Measurements from ENCODE around the gene ZXDA.

The ZXDA gene

GRCh38 chrX:57906790-57907189, 3.5 kb downstream of the ZXDA start:
- H3K27me3 ChIP-seq (replicated peaks; ENCODE audit: control insufficient read depth, insufficient read depth, low read length) = no peaks in the 10 kb centered on the region
- TF ChIP-seq, protein P1, sequence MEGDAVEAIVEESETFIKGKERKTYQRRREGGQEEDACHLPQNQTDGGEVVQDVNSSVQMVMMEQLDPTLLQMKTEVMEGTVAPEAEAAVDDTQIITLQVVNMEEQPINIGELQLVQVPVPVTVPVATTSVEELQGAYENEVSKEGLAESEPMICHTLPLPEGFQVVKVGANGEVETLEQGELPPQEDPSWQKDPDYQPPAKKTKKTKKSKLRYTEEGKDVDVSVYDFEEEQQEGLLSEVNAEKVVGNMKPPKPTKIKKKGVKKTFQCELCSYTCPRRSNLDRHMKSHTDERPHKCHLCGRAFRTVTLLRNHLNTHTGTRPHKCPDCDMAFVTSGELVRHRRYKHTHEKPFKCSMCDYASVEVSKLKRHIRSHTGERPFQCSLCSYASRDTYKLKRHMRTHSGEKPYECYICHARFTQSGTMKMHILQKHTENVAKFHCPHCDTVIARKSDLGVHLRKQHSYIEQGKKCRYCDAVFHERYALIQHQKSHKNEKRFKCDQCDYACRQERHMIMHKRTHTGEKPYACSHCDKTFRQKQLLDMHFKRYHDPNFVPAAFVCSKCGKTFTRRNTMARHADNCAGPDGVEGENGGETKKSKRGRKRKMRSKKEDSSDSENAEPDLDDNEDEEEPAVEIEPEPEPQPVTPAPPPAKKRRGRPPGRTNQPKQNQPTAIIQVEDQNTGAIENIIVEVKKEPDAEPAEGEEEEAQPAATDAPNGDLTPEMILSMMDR (IDR thresholded peaks at IDR 0.05; ENCODE audit: insufficient read depth, low read length, poor library complexity, severe bottlenecking) = no peak
- H3K36me3 ChIP-seq (ENCODE audit: control insufficient read depth, insufficient read depth, low read length) = no peaks in the 10 kb centered on the region
- no peak for DNase-seq (ENCODE audit: extremely low read depth, insufficient read length)
- peak overlapping the region; percentile 13; the same call in 1 of the 2 replicates for H3K4me3 ChIP-seq (replicated peaks; ENCODE audit: low read depth, low read length)

DNA sequence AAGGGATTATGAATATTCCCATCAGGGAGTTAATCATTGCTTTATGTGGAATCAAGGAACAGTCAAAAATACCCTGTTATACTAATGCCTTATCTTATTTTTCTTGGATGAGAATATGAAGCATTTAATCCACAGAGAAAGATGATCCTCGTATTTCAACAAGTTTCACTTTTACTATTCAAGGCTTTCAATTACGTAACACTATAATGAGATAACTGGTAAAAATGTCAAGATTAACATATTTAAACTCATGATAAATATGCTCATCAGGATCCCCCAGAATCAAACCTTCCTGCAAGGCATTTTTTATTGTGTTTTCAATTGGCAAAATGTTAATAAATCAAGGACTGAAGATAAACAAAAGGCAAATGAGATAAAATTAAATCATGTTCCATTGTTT, 5.1 kb downstream of the ZXDA start:
- TF ChIP-seq, protein P1 (IDR thresholded peaks at IDR 0.05; ENCODE audit: insufficient read depth, low read length, poor library complexity, severe bottlenecking) = no peak
- no peak for DNase-seq (ENCODE audit: extremely low read depth, insufficient read length)
- Histone ChIP-seq H3K27me3 (replicated peaks; ENCODE audit: control insufficient read depth, insufficient read depth, low read length) (no peaks in the 10 kb centered on the region), H3K36me3 (ENCODE audit: control insufficient read depth, insufficient read depth, low read length) (no peaks in the 10 kb centered on the region), H3K4me3 (replicated peaks; ENCODE audit: low read depth, low read length) (peak overlapping the region; percentile 6)

DNA sequence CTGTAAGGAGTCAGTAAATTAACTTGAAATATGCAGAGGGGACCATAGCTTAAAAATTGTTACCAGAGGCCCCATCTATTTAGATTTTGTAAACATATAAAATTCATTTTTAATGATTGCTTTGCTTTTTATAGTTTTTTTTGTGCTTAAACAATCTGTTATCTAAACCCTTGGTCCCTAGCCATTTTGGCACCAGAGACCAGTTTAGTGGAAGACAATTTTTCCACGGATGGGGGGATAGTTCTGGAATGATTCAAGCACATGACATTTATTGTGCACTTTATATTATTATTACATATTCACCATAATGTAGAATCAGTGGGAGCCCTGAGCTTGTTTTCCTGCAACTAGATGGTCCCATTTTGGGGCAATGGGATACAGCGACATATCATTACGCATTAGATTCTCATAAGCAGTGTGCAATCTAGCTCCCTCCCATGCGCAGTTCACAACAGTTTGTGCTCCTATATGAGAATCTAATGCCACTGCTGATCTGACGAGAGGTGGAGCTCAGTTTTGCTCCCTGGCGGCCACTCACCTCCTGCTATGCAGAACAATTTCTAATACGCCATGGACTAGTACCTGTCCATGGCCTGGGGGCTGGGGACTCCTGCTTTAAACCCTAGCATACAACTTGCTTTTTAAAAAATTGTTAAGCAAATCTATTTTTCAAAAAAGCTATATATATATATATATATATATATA, 5.9 kb downstream of the ZXDA start:
- Histone ChIP-seq H3K36me3 (ENCODE audit: control insufficient read depth, insufficient read depth, low read length) (no peaks in the 10 kb centered on the region), H3K4me3 (replicated peaks; ENCODE audit: low read depth, low read length) (no peak overlapping the region), H3K27me3 (replicated peaks; ENCODE audit: control insufficient read depth, insufficient read depth, low read length) (no peaks in the 10 kb centered on the region)
- TF ChIP-seq, protein P1 (IDR thresholded peaks at IDR 0.05; ENCODE audit: insufficient read depth, low read length, poor library complexity, severe bottlenecking) = no peak
- no peak for DNase-seq (ENCODE audit: extremely low read depth, insufficient read length)

GRCh38 chrX:57902633-57903032, 7.6 kb downstream of the ZXDA start:
- no peak for DNase-seq (ENCODE audit: extremely low read depth, insufficient read length)
- Histone ChIP-seq H3K27me3 (replicated peaks; ENCODE audit: control insufficient read depth, insufficient read depth, low read length) (no peaks in the 10 kb centered on the region), H3K36me3 (ENCODE audit: control insufficient read depth, insufficient read depth, low read length) (no peaks in the 10 kb centered on the region), H3K4me3 (replicated peaks; ENCODE audit: low read depth, low read length) (no peak overlapping the region)
- TF ChIP-seq, protein P1 (IDR thresholded peaks at IDR 0.05; ENCODE audit: insufficient read depth, low read length, poor library complexity, severe bottlenecking) = no peak

DNA sequence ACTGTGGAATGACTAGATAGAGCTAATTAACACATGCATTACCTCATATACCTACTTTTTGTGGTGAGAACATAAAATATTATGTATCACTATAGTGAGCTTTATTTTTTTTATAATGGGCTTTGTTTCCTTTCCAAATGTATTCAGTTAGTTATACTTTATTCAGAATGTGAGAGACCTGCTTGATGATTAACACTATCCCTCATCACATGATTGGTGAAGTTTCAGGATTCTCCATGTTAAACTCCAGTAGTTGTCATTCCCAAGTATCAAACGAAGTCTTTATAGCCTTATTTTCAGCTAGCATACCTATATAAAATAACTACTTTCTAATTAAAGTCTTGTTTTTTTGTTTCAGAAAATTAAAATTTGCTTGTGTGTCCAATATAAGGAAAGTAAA, 8.8 kb downstream of the ZXDA start:
- TF ChIP-seq, protein P1 (IDR thresholded peaks at IDR 0.05; ENCODE audit: insufficient read depth, low read length, poor library complexity, severe bottlenecking) = no peak
- no peak for DNase-seq (ENCODE audit: extremely low read depth, insufficient read length)
- no peak overlapping the region for H3K4me3 ChIP-seq (replicated peaks; ENCODE audit: low read depth, low read length)
- no peaks in the 10 kb centered on the region for H3K27me3 ChIP-seq (replicated peaks; ENCODE audit: control insufficient read depth, insufficient read depth, low read length)
- H3K36me3 ChIP-seq (ENCODE audit: control insufficient read depth, insufficient read depth, low read length) = no peaks in the 10 kb centered on the region

- H3K27me3 ChIP-seq (replicated peaks; ENCODE audit: control insufficient read depth, insufficient read depth, low read length) = no peaks in the 10 kb centered on the region
- TF ChIP-seq, protein P1 (IDR thresholded peaks at IDR 0.05; ENCODE audit: insufficient read depth, low read length, poor library complexity, severe bottlenecking) = no peak
- no peak for DNase-seq (ENCODE audit: extremely low read depth, insufficient read length)
- no peak overlapping the region for H3K4me3 ChIP-seq (replicated peaks; ENCODE audit: low read depth, low read length)
- H3K36me3 ChIP-seq (ENCODE audit: control insufficient read depth, insufficient read depth, low read length) = no peaks in the 10 kb centered on the region
These were observed 9.3 kb downstream of the ZXDA start for GRCh38 chrX:57900975-57901374.
